PC-9 (cell line): ENCODE data around the gene ZNF564.

ENCODE experiments used
- CTCF ChIP-seq: fragments of 200-600 bp; sonication (generic); conservative IDR thresholded peaks from 2 replicates; pipeline ENCODE4 v1.6.1; 2017; ENCODE audit warnings: mixed run types, antibody characterized with exemption, mild to moderate bottlenecking, moderate library complexity
- EZH2 ChIP-seq: fragments of 200-600 bp; sonication (generic); IDR thresholded peaks from 2 replicates; pipeline ENCODE4 v1.8.0; 2017; ENCODE audit warnings: antibody characterized with exemption, low read depth

- no peak for TF ChIP-seq CTCF
- TF ChIP-seq EZH2, result no peak
These were observed 68.8 kb downstream of the ZNF564 start for GRCh38 chr19:12482509-12482886.
